ENCODE measurements around the gene EMP2.

The EMP2 gene

GRCh38 chr16:10558746-10559641, 21.4 kb downstream of the EMP2 start:
- no peak for TF ChIP-seq SNAI2 (CRISPR knock-in tag; IDR thresholded peaks at IDR 0.05)
- no peak for TF ChIP-seq ZNF565 (CRISPR knock-in tag; conservative IDR thresholded peaks at IDR 0.05; ENCODE audit: low read depth)
- no peak for TF ChIP-seq RARB (CRISPR knock-in tag; IDR thresholded peaks at IDR 0.05)
- no peak for TF ChIP-seq ZNF70 (CRISPR knock-in tag; IDR thresholded peaks at IDR 0.05)
- no peak for TF ChIP-seq ZFP3 (CRISPR knock-in tag; IDR thresholded peaks at IDR 0.05)
- no peak for TF ChIP-seq CSDC2 (CRISPR knock-in tag; IDR thresholded peaks at IDR 0.05)
- TF ChIP-seq ZFP30 (CRISPR knock-in tag; IDR thresholded peaks at IDR 0.05), result no peak
- TF ChIP-seq ESRRG (CRISPR knock-in tag; IDR thresholded peaks at IDR 0.05), result no peak
- no peak for TF ChIP-seq ISL1 (CRISPR knock-in tag; IDR thresholded peaks at IDR 0.05)
- TF ChIP-seq ZNF8 (CRISPR knock-in tag; IDR thresholded peaks at IDR 0.05), result no peak
- no peak for TF ChIP-seq CSRNP3 (CRISPR knock-in tag; IDR thresholded peaks at IDR 0.05)
- TF ChIP-seq POU6F1 (CRISPR knock-in tag; IDR thresholded peaks at IDR 0.05; ENCODE audit: borderline replicate concordance, low read depth), result no peak
- TF ChIP-seq OSR1 (CRISPR knock-in tag; IDR thresholded peaks at IDR 0.05), result no peak
- TF ChIP-seq BACH2 (CRISPR knock-in tag; IDR thresholded peaks at IDR 0.05; ENCODE audit: borderline replicate concordance), result no peak
- TF ChIP-seq PPARA (CRISPR knock-in tag; IDR thresholded peaks at IDR 0.05; ENCODE audit: borderline replicate concordance), result no peak
- TF ChIP-seq, protein P1, sequence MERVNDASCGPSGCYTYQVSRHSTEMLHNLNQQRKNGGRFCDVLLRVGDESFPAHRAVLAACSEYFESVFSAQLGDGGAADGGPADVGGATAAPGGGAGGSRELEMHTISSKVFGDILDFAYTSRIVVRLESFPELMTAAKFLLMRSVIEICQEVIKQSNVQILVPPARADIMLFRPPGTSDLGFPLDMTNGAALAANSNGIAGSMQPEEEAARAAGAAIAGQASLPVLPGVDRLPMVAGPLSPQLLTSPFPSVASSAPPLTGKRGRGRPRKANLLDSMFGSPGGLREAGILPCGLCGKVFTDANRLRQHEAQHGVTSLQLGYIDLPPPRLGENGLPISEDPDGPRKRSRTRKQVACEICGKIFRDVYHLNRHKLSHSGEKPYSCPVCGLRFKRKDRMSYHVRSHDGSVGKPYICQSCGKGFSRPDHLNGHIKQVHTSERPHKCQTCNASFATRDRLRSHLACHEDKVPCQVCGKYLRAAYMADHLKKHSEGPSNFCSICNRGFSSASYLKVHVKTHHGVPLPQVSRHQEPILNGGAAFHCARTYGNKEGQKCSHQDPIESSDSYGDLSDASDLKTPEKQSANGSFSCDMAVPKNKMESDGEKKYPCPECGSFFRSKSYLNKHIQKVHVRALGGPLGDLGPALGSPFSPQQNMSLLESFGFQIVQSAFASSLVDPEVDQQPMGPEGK (CRISPR knock-in tag; IDR thresholded peaks at IDR 0.05; ENCODE audit: borderline replicate concordance), result no peak
- no peak for TF ChIP-seq TCF4 (CRISPR knock-in tag; IDR thresholded peaks at IDR 0.05; ENCODE audit: borderline replicate concordance)
- no peak for TF ChIP-seq ARNTL (CRISPR knock-in tag; IDR thresholded peaks at IDR 0.05; ENCODE audit: borderline replicate concordance, low read depth)
- ATAC-seq, result peak; percentile 70

DNA sequence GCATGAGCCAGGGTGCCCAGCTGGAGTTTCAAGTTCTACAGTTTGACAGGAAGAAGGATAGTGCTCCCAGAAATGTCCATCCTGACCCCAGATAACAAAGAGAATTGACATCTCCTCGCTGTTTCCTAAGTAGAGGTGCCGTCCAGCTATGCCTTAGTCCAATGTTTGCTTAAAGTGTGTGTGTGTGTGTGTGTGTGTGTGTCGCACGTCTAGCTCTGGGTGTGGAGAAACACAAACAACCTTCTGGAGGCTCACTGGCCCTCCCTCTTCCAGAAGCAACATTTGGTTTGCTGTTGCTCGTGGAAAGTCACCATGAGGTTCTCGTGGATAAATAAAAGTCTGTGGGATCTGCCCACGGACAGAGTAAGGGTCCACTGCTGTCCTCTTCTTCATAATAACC, 22.1 kb downstream of the EMP2 start:
- TF ChIP-seq CSRNP3 (CRISPR knock-in tag; IDR thresholded peaks at IDR 0.05) (no peak), ZFP30 (CRISPR knock-in tag; IDR thresholded peaks at IDR 0.05) (no peak)
- ATAC-seq, result no peak

- ATAC-seq, result no peak
- TF ChIP-seq CSRNP3 (CRISPR knock-in tag; IDR thresholded peaks at IDR 0.05), result no peak
- no peak for TF ChIP-seq CREB5 (CRISPR knock-in tag; IDR thresholded peaks at IDR 0.05; ENCODE audit: low read depth)
Measured at GRCh38 chr16:10557750-10558149, 22.6 kb downstream of the EMP2 start.

All from SK-N-SH treated with all-trans-retinoic acid at 6 μM for 48 hours (cell line).